Heart right ventricle (tissue), 16 donors: Measurements from ENCODE around the gene FAM110A. TPM values are rescaled to one million over a fixed set of nuclear protein-coding genes. Genes with fewer than 3 reads are reported as not detected.

Experiments
- ATAC-seq, 8 donors: fragments of 200-7000 bp; cut with Tn5 transposase; one replicate each; pipeline ENCODE4 v1.9.1; 2020; ENCODE audit warnings: mild to moderate bottlenecking in 8 of 8, moderate library complexity in 8 of 8, moderate number of reproducible peaks in 1 of 8
- DNase-seq, 2 donors: peaks; one replicate each; pipeline ENCODE4 v3.0.0-alpha.2; 2020
- H3K27ac ChIP-seq, 10 donors: fragments of 200-600 bp; sonication (generic) in 2 of 10; one replicate each; pipeline versions ENCODE4 v1.5.0 to v1.8.0; 2020 to 2022; ENCODE audit warnings: mild to moderate bottlenecking in 3 of 10
- H3K27me3 ChIP-seq, 7 donors: fragments of 200-600 bp; one replicate each; pipeline ENCODE4 v1.8.0; 2021 to 2022; ENCODE audit warnings: mild to moderate bottlenecking in 2 of 7
- H3K36me3 ChIP-seq, 9 donors: fragments of 200-600 bp; sonication (generic) in 1 of 9; one replicate each; pipeline versions ENCODE4 v1.5.0 to v1.8.0; 2020 to 2022; ENCODE audit warnings: mild to moderate bottlenecking in 2 of 9
- H3K4me1 ChIP-seq, 9 donors: fragments of 200-600 bp; sonication (generic) in 1 of 9; one replicate each; pipeline versions ENCODE4 v1.5.0 to v1.8.0; 2020 to 2022; ENCODE audit warnings: mild to moderate bottlenecking in 4 of 9
- H3K4me3 ChIP-seq, 10 donors: fragments of 200-600 bp; sonication (generic) in 2 of 10; one replicate each; pipeline versions ENCODE4 v1.5.0 to v1.8.0; 2020 to 2022; ENCODE audit warnings: mild to moderate bottlenecking in 7 of 10, moderate library complexity in 2 of 10
- H3K9me3 ChIP-seq, 11 donors: fragments of 200-600 bp in 10 of 11; sonication (generic) in 2 of 11; one replicate each; pipeline versions ENCODE4 v1.5.0 to v1.8.0; 2013 to 2022; ENCODE audit warnings: mild to moderate bottlenecking in 2 of 11, control low read depth in 1 of 11, moderate library complexity in 1 of 11
- CTCF ChIP-seq, 9 donors: fragments of 200-600 bp; sonication (generic) in 2 of 9; IDR thresholded peaks; one replicate each; pipeline versions ENCODE4 v1.5.0 to v1.8.0; 2021 to 2022; ENCODE audit warnings: antibody characterized with exemption in 9 of 9, mild to moderate bottlenecking in 5 of 9, moderate library complexity in 1 of 9
- WGBS, 2 donors: extraction: QIAGEN DNeasy Blood & Tissue Kit; methylation state at CpG; one replicate each; pipeline ENCODE4 v1.1.7; 2013; ENCODE audit warnings: inconsistent platforms in 1 of 2; 5-methylcytosine and 5-hydroxymethylcytosine counted together
- intact Hi-C, 10 donors: fragments of 100-400 bp; cut with DNase I; formaldehyde crosslinking; loops; one replicate each; pipeline versions ENCODE4 v1.11.1 to v1.14.2; 2022
- polyA plus RNA-seq, 2 donors: library from polyadenylated mRNA; stranded (reverse); fragments of 200-250 nt; gene quantifications; one replicate each; pipeline ENCODE4 v1.2.3, GENCODE V29; 2013
- total RNA-seq, 10 donors: library from RNA; stranded (reverse); fragmentation: NEBNext Ultra II Directional in 3 of 10; extraction: Animal tissue kit (Norgen Biotek cat#: 25700) in 3 of 10; gene quantifications; one replicate each; pipeline versions ENCODE4 v1.2.1 to v1.2.4, GENCODE V29; 2021 to 2023
- donor health status: Arrhythmogenic right ventricular cardiomyopathy.
- donor health status: ischemic (EF 13 %, LVEDD 7.1; RV severe dilation, severe dysfunction).
- donor health status: healthy with polysubstance abuse.
- donor health status: DM: no; HTN: yes; CAD: no.
- donor health status: DM: no; HTN: no; CAD: no.
- donor health status: ischemic (EF 25% LVEDD 6.9; RV normal size, moderate dysfunction).
- donor health status: ischemic (EF 25% LVEDD 5.7; RV mildly dilated, moderate dysfunction).
- donor health status: healthy.
- donor health status: DM: yes; HTN: yes; CAD: no.
- donor health status: Ischemic cardiomyopathy.
- donor health status: ischemic (EF 35%, LVEDD 5.7; RV mildly dilated, moderate dysfunction).
- donor health status: nonischemic (EF 11% LVEDD 7.7; RV severe dilation, severe dysfunction).
- donor health status: DM: yes; HTN: yes; CAD: no.
- donor health status: PGD.
- donor health status: ischemic (EF 29% LVEDD 5.4; RV normal size, mild dysfunction).
- donor health status: nonischemic (EF 23%, LVEDD 6.1; RV moderate dilation, normal function).

The FAM110A gene
- total and polyA plus RNA-seq, 12 donors, result 0.99 to 5.9 (median 2.1) TPM

DNA sequence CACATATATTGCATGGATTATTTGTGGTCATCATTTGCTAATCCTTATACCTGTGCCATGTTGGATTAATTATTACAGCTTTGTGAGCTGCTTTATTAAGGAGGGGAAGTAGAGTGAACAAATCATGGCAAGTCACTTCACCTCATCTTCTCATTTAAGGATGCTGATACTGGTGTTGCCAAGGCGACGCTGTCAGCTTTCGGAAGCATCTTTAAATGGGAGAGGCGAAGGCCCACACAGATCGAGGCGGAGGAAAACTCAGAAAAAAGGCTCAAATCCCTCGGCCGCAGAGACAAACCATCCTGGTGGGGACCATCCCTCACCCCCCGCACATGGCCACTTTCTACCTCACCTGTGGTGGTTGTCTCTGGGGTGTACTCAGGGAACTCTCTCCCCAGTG, 34.8 kb downstream of the FAM110A start:
- DNase-seq (no peak), ATAC-seq (no peak)
- no peak overlapping the region for H3K4me3 ChIP-seq
- H3K36me3 ChIP-seq, result no peaks in the 10 kb centered on the region
- H3K27me3 ChIP-seq, result peaks cover 0 to 15% (median 6%) of the 10 kb centered on the region in 7 donors
- TF ChIP-seq CTCF (IDR thresholded peaks at IDR 0.05), result no peak
- intact Hi-C loops, result loop anchor here in 1 of 10 donors (5.0 kb wide), 1 partner anchor 74 kb away; no protein-coding TSS in a partner anchor
- H3K27ac ChIP-seq, result no peak overlapping the region
- no peaks in the 10 kb centered on the region for H3K9me3 ChIP-seq
- no peaks in the 10 kb centered on the region for H3K4me1 ChIP-seq
- 84 to 87% methylated on average over 9 of the region's 9 CpGs for WGBS, 2 donors

DNA sequence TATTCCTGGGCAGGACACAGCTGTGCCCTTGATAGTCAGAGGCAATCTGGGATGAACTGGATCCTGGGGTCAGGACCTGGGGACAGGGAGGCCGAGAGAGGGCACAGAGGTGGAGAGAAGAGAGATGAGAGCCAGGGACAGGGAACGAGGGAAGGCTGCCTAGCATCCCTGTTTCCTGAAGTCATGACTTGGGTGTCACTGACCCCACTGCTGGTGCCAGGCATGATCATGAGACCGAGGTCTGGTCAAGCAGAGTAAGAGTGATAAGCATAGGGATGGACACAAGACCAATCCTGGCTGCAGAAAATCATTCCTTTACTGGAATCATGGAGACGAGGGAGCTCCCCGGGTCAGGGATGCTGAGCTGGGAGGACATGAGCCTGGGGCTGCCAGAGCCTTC, 36.1 kb downstream of the FAM110A start:
- DNase-seq (no peak), ATAC-seq (no peak)
- 48 to 65% methylated on average over 5 of the region's 5 CpGs for WGBS, 2 donors
- intact Hi-C loops, result loop anchor here in 2 of 10 donors (5.0 kb wide), 2 partner anchors 73 to 473 kb away; no protein-coding TSS in a partner anchor
- no peak overlapping the region for H3K27ac ChIP-seq
- H3K4me3 ChIP-seq, result no peak overlapping the region
- peaks cover 0 to 15% (median 6%) of the 10 kb centered on the region in 7 donors for H3K27me3 ChIP-seq
- H3K4me1 ChIP-seq, result no peaks in the 10 kb centered on the region
- no peak for TF ChIP-seq CTCF (IDR thresholded peaks at IDR 0.05)
- no peaks in the 10 kb centered on the region for H3K36me3 ChIP-seq
- H3K9me3 ChIP-seq, result no peaks in the 10 kb centered on the region

DNA sequence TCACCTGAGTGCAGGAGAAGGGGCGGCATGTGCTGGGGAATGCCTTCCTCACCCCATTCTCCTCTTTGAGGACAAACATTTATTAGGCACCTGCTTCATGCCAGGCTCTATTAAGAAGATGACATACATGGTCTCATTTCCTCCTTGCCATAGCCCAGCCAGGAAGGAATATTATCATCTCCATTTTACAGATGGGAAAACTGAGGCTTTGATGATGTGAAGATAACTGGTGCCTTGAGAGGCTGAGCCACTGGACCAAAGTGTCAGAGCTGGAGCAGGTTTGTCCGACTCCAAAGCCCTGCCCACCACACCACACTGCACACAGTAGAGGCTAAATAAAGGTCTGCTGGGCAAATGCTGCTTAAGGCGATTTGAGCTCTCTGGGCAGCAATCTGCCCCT, 37.2 kb downstream of the FAM110A start:
- intact Hi-C loops, result loop anchor here in 1 of 10 donors (5.0 kb wide), 1 partner anchor 472 kb away; no protein-coding TSS in a partner anchor
- no peak for TF ChIP-seq CTCF (IDR thresholded peaks at IDR 0.05)
- no peak overlapping the region for H3K4me3 ChIP-seq
- peaks cover 0 to 15% (median 6%) of the 10 kb centered on the region in 7 donors for H3K27me3 ChIP-seq
- H3K36me3 ChIP-seq, result no peaks in the 10 kb centered on the region
- H3K4me1 ChIP-seq, result no peaks in the 10 kb centered on the region
- DNase-seq (no peak), ATAC-seq (no peak)
- no peaks in the 10 kb centered on the region for H3K9me3 ChIP-seq
- WGBS, 2 donors, result 74 to 84% methylated on average over 3 of the region's 3 CpGs
- H3K27ac ChIP-seq, result no peak overlapping the region

DNA sequence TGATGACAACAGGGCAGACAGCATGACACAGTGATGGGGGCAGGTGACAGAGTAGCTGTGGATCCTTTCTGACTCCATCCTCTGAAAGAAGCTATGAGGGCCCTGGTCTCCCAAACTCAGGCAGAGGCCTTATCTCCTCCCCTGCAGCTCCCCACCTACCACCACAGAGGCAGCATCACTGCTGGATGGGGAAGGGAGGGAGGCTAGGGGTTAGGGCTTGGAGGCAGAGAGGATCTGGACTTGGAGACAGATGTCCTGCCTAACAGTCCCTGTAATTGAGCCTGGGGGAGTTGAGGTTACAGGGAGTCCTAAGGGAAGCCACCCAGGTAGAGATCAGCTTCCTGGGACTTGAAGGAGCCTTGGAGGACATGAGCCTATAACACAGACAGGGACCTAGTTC, 37.9 kb downstream of the FAM110A start:
- no peak for TF ChIP-seq CTCF (IDR thresholded peaks at IDR 0.05)
- DNase-seq (no peak), ATAC-seq (no peak)
- H3K27me3 ChIP-seq, result peaks cover 0 to 15% (median 6%) of the 10 kb centered on the region in 7 donors
- H3K4me1 ChIP-seq, result no peaks in the 10 kb centered on the region
- no peaks in the 10 kb centered on the region for H3K9me3 ChIP-seq
- H3K36me3 ChIP-seq, result no peaks in the 10 kb centered on the region
- H3K27ac ChIP-seq, result no peak overlapping the region
- no peak overlapping the region for H3K4me3 ChIP-seq
- intact Hi-C loops, result loop anchor here in 1 of 10 donors (5.0 kb wide), 1 partner anchor 471 kb away; no protein-coding TSS in a partner anchor
